GM19467 (cell line): ENCODE data around the gene TOMM70.
"Not testable (repeated sequence)": the region's sequence is repeated elsewhere in the genome, so short reads cannot be mapped to it uniquely, and the experiment has no call there.

ENCODE experiments used
- ATAC-seq: cut with Tn5 transposase; IDR thresholded peaks from one replicate; pipeline ENCODE4 v1.9.1; 2021; ENCODE audit warnings: mild to moderate bottlenecking, moderate library complexity; ENCODE audit not compliant: unreplicated experiment

The TOMM70 gene

DNA sequence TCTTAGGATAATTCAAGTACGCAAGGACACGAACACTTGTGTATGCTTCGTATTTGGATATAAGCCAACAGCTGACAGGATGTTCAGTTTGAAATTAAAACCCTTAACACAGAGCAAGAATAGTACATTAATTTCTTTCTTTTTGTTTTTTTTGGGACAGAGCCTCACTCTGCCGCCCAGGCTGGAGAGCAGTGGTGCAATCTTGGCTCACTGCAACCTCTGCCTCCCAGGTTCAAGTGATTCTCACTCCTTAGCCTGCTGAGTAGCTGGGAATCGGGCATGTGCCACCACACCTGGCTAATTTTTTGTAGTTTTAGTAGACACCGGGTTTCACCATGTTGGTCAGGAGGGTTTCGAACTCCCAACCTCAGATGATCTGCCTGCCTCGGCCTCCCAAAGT, 32.4 kb downstream of the TOMM70 start:
- ATAC-seq, result no peak

DNA sequence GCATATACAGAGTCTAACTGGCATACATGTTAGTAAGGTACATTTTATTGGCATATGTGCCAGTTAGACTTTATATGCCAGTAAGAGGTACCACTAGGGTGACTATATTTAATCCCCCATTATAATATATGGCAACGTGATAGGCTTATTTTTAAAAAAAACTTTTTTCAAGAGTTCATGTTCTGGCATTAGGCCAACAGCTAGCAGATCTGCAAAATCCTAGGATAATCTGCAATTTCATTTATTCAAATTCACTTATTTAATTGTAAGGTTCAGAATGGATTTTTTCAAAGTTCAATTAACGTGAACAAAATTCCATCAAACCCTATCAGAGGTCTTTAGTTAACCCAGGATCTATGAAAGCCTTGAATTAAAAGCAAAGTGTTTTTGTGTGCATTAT, 34.5 kb downstream of the TOMM70 start:
- no peak for ATAC-seq

DNA sequence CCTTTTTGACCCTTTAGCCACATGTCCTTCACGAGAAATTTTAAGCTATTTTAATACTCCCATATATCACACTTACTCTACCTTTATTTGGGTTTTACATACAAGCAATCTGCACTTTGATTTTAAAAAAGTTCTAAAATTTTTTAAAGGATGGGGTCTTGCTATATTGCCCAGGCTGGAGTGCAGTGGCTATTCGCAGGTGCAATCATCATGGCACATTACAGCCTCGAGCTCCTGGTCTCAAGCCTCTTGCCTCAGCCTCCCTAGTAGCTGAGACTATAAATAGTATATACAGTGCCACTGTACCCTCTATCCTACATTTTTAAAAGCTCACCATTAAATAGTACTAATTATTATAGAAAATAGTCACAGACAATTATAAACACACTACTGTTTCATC, 36.5 kb downstream of the TOMM70 start:
- no peak for ATAC-seq

DNA sequence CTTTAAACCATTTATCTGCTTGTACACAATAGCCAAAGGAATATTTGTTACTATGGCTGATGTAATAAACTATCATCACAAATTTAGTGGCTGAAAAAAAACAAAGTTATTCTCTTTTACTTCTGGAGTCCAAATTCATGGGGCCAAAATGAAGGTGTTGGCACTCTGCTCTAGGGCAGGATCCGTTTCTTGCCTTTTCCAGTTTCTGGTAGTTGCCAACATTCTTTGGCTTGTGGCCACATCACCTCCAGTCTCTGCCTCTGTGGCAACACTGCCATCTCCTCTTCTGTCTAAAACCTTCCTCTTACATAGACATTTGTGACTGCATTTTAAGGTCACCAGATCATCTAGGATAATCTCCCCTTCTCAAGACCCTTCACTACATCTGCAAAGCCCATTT, 39.0 kb downstream of the TOMM70 start:
- ATAC-seq, result no peak

DNA sequence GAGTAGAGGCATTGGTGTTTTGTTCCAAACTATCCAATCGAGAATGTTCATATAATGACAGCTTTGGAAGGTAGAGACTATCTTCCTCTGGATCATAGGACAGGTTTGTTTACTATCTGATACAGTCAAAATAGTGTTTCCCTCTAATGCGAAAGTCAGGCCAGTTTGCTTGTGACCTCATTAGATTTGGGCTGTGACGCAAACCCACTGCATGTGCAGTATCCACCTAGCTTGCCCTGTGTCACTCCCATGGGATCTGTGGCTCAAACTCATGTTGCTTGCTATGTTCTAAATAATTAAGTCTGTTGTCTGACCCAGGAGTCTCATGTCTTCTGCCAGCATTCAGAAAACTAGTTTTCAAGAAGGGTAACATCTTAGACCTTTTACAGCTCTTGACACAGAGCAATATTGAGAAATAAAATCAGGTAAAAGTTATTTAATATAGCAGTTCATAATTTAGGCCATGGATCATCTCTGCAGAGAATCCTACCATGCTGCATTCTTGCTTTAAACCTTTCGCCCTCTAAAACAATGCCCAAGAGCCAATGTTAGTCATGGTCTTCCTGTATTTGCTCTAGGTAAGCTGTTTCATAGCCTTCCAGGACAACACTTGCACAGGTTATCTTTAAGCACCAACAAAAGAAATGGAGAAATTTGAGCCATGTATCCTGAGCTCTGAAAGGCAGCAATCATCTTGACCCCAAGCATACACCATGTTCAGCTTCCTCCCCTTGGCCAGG, 40.0 kb downstream of the TOMM70 start:
- ATAC-seq, result no peak

DNA sequence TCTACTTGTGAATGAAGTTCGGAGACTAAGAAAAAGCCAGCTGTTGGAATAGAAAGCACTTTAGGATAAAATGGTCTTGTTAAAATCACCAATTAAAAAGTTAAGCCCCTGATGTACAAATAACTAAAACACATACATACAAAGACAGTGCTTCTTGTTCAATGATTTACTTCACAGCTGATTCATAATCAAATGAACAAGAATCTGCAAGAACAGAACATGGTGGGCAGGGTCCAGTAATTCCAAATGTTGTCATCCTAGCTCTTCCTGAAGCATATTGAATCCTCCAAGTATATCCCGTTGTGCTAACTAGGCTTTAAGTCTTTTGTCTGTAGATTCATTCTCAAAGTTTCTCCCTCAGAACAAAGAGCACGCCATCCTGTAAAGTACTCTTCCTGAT, 41.9 kb downstream of the TOMM70 start:
- ATAC-seq, result no peak

DNA sequence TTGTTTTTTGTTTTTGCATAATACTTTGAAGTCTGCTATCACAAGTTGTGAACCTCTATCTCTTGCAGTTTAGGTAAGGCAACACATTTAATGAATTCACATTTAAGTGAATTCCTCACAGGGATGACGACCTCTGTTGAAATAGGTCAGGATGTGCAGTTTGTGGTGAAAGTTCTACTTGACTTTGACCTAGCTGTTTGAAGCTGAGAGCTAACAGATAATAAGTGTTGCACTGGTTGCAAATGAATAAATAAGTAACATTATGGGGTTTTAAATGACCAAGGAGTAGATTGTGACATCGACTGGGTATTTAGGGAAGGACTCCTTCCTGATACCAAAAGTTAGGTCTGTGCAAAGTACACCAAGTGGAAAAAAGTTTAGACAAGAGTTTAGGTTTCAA, 42.5 kb downstream of the TOMM70 start:
- ATAC-seq, result no peak

DNA sequence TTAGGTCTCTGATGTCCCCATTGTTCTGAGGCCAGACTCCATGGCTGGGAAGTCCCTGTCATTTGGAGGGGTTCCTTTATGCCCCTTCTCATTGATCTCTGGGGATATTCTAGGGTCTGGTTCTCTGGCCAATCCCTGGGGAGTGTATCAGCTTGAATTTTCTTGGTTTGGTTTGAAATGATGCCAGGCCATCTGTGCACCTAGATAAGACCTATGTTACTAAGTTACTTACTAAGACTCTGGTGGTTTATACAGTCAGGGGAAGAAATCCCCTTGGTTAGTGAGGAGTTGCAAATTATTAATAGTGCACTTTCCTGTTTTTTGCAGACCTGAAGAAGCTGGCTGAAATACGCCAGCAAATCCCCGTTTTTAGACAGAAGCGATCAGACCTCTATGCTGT, 46.0 kb downstream of the TOMM70 start:
- no peak for ATAC-seq

DNA sequence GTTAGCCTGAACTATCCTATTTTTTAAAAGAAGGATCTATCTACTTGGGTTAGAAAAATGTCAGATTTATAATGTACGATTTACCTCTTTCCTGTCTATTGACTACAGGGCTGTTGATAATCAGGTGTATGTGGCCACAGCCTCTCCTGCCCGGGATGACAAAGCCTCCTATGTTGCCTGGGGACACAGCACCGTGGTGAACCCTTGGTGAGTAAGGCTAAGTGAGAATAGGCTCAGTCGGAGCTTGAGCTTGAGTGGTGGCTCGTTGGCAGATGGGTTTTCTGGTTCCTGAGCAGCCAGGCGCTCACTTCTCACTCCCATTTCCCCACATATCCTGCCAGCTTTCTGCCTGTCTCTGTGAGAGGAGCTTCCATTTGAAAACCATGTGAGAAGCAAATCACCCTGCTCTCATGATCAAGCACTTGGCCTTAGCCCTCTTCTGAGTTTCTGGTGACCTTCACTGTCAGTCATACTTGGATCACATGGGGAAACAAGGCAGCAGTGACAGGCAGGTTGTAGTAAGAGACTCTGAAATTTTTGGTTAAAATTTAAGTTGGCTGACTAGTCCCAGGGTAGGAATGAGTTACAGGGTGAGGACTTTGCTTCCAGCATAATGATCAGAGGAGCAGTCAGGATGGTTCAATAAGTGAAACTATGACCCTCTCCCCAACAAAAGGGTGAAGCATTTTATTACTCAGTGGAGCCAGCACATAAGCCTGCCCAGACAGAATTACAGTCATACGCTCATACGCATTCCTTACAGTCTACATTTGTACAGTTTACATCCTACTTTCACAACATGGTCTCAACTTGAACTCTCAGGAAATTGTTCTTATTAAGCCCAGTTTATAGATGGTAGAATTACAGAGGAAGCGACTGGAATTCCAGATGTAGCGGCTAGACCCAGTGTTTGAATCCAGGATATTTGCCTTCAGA, 48.3 kb downstream of the TOMM70 start:
- ATAC-seq, result no peak

DNA sequence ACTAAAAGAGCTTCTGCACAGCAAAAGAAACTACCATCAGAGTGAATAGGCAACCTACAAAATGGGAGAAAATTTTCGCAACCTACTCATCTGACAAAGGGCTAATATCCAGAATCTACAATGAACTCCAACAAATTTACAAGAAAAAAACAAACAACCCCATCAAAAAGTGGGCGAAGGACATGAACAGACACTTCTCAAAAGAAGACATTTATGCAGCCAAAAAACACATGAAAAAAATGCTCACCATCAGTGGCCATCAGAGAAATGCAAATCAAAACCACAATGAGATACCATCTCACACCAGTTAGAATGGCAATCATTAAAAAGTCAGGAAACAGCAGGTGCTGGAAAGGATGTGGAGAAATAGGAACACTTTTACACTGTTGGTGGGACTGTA, 49.1 kb downstream of the TOMM70 start:
- ATAC-seq, result not testable (repeated sequence)

DNA sequence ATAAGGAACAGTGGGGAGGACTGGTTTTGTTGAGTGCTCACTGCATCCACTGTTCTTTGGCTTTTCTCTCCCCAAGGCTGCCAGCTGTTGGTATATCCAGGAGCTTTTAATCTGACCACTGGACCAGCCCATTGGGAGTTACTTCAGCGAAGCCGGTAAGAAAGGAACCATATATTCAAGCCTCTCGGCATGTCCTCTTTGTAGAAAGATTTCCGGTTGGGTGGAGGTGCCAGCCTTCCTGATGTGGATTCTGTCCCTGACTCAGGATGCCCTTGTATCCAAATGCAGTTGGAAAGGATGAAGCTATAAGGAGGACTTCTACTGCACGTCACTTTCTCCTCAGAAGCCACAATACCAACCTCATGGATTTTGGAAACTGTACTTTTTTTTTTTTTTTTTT, 52.2 kb downstream of the TOMM70 start:
- no peak for ATAC-seq

DNA sequence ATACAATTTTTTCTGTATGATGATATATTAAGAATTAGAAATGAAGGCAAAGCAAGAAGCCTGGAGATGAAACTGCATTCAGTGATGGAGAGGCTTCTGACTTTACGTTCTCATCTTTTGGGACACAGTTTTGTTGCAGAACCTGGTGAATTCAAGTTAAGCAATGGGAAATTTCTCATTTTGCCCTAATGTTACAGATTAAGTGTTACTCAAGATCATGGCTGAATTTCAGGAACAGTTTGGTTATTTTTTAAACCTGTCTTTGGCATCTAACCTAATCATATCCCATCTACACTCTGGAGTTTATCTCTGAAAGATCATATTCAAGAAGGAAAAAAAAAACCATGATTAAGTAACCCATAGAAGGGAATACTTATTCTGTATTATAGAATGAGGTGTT, 60.4 kb downstream of the TOMM70 start:
- ATAC-seq, result no peak

DNA sequence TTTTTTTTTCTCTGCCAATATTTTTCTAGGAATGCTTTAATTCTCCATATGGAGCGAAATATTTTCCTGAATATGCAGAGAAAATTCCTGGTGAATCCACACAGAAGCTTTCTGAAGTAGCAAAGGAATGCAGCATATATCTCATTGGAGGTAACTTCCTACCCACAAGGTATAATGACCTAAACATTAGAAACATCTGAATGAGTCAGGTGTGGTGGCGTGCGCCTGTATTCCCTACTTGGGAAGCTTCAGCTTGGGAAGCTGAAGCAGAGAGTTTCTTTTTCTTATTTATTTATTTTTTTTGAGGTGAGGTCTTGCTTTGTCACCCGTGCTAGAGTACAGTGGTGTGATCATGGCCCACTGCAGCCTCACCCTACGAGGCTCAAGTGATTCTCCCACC, 61.1 kb downstream of the TOMM70 start:
- ATAC-seq, result no peak

DNA sequence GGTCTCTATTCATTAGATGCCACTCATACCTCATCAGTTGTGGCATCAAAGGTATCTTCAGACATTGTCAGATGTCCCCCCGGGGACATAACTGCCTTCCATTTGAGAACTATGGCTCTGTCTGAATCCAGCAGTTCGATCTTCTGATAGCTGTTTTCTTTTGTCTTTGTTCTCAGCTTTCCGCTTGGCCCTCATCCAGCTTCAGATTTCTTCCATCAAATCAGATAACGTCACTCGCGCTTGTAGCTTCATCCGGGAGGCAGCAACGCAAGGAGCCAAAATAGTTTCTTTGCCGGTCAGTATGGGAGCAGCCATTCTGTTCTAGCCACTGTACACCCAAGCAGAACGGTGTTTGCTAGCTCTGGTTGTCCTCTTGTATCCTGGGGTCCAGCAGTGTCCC, 62.0 kb downstream of the TOMM70 start:
- no peak for ATAC-seq

DNA sequence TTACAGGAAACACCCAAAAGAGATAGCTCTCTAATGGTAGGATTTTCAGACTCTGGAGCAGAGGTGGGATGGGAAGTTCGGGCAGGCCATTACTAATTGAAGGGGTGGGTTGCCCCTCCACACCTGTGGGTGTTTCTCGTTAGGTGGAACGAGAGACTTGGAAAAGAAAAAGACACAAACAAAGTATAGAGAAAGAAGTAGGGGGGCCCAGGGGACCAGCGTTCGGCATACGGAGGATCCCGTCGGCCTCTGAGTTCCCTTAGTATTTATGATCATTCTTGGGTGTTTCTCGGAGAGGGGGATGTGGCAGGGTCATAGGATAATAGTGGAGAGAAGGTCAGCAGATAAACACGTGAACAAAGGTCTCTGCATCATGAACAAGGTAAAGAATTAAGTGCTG, 64.7 kb downstream of the TOMM70 start:
- not testable (repeated sequence) for ATAC-seq

DNA sequence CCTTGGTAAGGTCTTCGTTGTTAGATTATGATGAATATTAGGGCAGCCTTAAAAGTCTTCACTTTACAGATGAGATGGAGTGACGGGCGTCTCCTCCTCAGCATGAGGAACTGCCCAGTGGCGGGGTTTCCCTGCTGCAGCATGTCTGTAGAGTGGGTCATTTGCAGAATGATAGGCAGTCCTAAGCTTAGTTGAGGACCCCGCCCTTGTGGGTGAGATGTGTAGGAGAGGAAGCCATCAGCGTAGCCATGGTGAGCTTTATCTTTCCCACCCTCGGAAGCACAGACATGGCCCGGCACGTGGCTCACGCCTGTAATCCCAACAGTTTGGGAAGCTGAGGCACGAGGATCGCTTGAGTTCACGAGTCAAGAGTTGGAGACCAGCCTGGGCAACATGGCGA, 65.5 kb downstream of the TOMM70 start:
- ATAC-seq, result peak; percentile 29

DNA sequence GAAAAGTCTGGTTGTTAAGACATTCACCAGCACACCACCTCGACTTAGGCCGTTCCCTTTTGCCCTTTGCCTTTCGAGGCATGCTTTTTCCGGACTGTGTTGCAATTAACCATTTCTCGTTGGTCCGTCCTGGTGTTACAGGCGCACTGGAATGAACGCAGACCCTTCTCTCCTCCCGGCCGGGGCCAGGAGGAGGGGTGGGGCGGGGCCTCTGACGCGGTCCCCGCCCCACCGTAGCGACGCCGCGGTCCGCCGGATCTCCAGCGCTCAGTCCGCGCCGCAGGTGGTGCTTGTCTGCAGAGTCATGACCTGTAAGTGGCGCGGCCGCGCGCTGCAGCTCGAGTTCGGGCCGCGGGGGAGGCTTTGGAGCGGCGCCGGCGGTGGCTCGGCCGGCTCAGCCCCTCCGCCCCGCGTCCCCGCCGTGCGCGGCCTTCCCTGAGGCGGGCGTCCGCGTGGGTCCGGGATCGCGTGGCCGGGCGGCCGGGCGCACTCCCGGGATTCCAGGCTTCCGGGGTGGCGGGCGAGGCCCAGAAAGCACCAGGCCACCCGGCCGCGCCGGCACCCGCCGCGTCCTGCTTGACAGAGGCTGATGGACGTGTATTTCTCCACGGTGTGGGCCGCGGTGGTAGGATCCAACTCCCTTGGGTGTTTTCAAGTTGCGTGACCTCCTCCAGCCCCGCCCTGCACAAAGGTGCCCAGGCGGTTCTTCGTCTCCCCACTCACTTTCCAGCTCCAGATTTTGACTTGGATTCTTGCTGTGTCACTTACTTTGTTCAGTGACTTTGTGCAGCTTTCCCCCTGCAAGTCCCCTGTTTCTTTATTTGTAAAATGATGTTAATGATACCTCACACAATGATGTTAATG, 66.2 kb downstream of the TOMM70 start, which contains the start of gene NIT2:
Gene NIT2, plus strand, starts transcription at position 270 of the 864 bp plus-strand sequence. Its CDS starts 35 bp downstream, at position 305.
- peak; percentile 97 for ATAC-seq

DNA sequence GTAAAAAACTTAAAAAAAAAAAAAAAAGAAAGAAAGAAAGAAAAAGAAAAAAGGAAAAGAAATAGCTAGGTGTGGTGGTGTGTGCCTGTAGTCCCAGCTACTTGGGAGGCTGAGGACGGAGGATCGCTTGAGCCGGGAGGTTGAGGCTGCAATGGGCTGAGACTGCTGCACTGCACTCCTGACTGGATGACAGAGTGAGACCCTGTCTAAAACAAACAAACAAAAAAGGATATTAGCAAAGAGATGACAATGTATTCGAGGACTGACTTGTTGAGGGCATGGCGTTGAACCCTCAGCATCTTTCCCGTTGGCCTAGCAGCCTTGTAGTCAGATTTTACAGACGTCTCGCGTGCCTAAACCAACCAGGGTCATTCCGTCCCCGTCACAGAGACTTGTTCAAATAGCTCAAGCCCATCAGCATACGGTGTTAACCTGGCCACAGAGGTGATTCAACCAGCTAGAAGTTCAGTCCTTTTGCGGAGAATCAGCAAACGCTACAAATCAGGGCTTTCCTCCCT, 66.9 kb downstream of the TOMM70 start:
- peak; percentile 13 for ATAC-seq

DNA sequence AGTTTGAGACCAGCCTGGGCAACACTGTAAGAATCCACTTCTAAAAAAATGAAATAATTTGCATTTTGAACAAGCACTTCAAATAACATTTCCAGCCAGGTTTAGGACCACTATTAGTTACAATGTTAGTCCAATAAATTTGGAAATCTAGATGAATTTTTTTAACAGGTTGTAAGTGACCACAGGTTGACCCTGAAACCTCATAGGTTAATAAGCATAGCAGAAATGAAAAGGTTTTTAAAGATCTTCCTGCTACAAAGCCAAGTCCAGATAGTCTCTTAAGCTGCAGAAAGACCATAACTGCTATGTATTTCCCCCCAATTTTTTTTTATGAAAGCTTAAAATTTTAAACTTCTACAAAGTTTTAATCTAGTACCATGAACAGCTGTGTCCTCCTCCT, 67.8 kb downstream of the TOMM70 start:
- no peak for ATAC-seq

DNA sequence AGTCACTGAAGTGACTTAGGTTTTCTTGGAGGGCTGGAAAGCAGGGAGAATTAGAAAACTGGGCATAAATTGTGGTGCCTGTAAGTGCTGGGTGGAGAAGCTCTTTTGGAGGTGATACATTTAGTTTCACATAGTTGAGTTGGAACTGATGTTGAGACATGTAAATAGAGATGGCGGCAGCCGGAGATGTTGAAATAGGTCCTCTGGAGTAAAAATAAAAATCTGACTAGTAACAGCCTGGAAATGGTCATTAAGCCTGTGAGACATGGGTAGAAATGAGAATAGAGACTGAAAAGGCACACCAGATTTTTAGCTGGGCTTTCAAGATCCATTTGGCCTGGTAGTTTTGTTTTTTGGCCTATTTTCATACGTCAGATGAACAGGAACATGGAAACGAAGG, 69.2 kb downstream of the TOMM70 start:
- no peak for ATAC-seq

DNA sequence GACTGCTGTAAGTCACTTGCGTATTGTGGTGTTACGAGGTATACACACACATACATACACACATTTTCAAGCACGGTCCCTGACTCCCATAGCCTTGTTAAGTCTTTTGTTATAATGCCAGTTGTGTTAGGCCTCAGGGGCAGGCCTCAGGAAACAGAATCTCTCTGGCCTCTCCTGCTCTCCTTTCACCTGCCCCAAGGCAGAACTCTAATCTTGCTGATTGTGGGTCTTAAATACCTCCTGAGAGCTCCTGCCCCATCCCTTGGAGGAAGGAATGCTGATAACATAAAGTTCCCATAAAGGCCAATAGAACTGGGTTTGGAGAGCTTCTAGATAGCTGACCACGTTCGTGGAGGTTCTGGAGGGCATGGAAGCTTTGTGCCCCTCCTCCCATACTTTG, 70.2 kb downstream of the TOMM70 start:
- ATAC-seq, result no peak
